ENCODE results near the gene MPP7.

The MPP7 gene

GRCh38 chr10:28295336-28295735, 7.5 kb downstream of the MPP7 start:
- DNase-seq (ENCODE audit: low spot score in 2 of 2) (no peak), ATAC-seq (ENCODE audit: low read depth) (no peak)
- no peak overlapping the region for H3K4me3 Mint-ChIP-seq
- no peaks in the 10 kb centered on the region for H3K27me3 Mint-ChIP-seq
- no peaks in the 10 kb centered on the region for H3K9me3 Mint-ChIP-seq
- H3K36me3 Mint-ChIP-seq = peaks cover 5% of the 10 kb centered on the region
- peaks cover 11% of the 10 kb centered on the region for H3K4me1 Mint-ChIP-seq
- H3K27ac Mint-ChIP-seq = no peak overlapping the region

- no peaks in the 10 kb centered on the region for H3K27me3 Mint-ChIP-seq
- H3K9me3 Mint-ChIP-seq = no peaks in the 10 kb centered on the region
- ATAC-seq (ENCODE audit: low read depth) (no peak), DNase-seq (ENCODE audit: low spot score in 2 of 2) (no peak)
- H3K4me3 Mint-ChIP-seq = no peak overlapping the region
- no peak overlapping the region for H3K27ac Mint-ChIP-seq
- H3K4me1 Mint-ChIP-seq = peaks cover 11% of the 10 kb centered on the region
- peaks cover 5% of the 10 kb centered on the region for H3K36me3 Mint-ChIP-seq
Measured at GRCh38 chr10:28294809-28295208, 8.1 kb downstream of the MPP7 start.

DNA sequence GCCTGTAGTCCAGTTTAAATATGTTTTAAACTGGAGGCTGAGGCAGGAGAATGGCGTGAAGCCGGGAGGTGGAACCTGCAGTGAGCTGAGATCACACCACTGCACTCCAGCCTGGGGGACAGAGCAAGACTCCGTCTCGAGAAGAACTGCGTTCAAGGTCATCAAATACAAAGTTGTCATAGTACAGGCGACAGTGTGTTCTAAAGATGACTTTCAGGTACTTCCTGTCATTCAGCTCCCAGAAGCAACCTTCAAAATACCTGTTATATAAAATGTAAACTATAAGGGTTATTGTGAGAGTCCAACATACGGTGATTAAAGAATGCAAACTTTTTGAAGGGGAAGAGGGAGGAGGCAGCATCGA, 8.7 kb downstream of the MPP7 start:
- H3K4me1 Mint-ChIP-seq = peaks cover 8% of the 10 kb centered on the region
- no peak for DNase-seq (ENCODE audit: low spot score in 2 of 2)

DNA sequence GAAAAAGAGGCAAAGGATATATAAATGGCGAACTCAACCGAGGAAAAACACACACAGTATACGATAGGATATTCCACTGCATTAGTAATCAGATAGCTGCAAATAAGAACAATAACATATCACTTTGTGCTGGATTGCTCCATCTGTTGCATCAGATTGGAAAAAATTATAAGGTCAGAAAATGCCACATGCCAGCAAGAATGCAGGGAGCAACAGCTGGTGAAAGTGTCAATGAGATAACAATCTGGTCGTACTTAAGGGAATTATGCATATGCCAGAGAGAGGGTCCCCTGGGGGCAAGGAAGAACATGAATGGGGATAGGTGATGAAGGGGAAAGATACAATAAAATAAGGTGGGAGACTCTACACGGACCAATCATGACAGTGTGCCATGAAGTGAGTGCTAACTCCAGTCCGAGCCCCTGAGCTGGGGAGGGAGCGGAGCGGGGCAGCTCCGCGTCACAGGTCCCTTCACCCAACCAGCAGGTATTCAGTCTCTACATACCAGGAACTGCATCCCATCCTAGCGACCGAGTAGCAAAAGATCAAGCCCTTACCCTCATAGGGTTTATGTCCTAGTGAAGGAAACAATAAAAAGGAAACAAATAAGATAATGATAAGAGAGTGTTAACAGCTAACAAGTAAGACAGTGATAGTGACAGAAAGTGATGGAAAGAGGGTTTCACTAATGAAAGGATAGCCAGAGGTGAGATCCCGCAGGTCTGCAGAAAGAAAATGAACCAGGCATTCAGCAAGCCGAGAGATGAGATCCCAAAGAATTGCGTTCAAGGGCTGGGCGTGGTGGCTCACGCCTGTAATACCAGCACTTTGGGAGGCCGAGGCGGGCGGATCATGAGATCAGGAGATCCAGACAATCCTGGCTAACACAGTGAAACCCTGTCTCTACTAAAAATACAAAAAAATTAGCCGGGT, 9.4 kb downstream of the MPP7 start:
- Mint-ChIP-seq H3K4me1 (peaks cover 4% of the 10 kb centered on the region), H3K27ac (no peak overlapping the region), H3K36me3 (peaks cover 5% of the 10 kb centered on the region), H3K9me3 (no peaks in the 10 kb centered on the region), H3K27me3 (no peaks in the 10 kb centered on the region), H3K4me3 (no peak overlapping the region)
- DNase-seq (ENCODE audit: low spot score in 2 of 2) (no peak), ATAC-seq (ENCODE audit: low read depth) (no peak)

More for the DNA sequence above, 8.7 kb downstream of the MPP7 start:
- no peak overlapping the region for H3K27ac Mint-ChIP-seq
- H3K4me3 Mint-ChIP-seq = no peak overlapping the region
- peaks cover 5% of the 10 kb centered on the region for H3K36me3 Mint-ChIP-seq
- no peaks in the 10 kb centered on the region for H3K9me3 Mint-ChIP-seq
- no peaks in the 10 kb centered on the region for H3K27me3 Mint-ChIP-seq
- no peak for ATAC-seq (ENCODE audit: low read depth)

GRCh38 chr10:28291881-28292297, 11.0 kb downstream of the MPP7 start:
- peaks cover 4% of the 10 kb centered on the region for H3K4me1 Mint-ChIP-seq
- ATAC-seq (ENCODE audit: low read depth) (no peak), DNase-seq (ENCODE audit: low spot score in 2 of 2) (no peak)
- H3K4me3 Mint-ChIP-seq = no peak overlapping the region
- H3K36me3 Mint-ChIP-seq = peaks cover 5% of the 10 kb centered on the region
- H3K27me3 Mint-ChIP-seq = no peaks in the 10 kb centered on the region
- no peaks in the 10 kb centered on the region for H3K9me3 Mint-ChIP-seq
- H3K27ac Mint-ChIP-seq = no peak overlapping the region

DNA sequence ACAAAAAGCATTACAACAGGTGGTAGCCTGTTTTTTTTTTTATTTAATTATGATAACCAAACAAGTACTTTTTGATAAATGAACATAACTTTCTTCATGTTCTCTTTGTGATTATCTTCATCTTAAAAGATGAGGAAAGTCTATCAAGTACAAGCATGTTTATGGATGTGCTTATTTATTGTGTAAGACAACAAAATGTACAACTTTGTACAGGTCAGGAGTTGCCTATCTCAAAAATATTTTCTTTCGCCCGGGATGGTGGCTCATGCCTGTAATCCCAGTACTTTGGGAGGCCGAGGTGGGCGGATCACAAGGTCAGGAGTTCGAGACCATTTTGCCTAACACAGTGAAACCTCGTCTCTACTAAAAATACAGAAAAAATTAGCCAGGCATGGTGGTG, 17.0 kb downstream of the MPP7 start:
- H3K4me3 Mint-ChIP-seq = no peak overlapping the region
- no peaks in the 10 kb centered on the region for H3K9me3 Mint-ChIP-seq
- H3K27me3 Mint-ChIP-seq = no peaks in the 10 kb centered on the region
- DNase-seq (ENCODE audit: low spot score in 2 of 2) = no peak
- ATAC-seq (ENCODE audit: low read depth) = no peak
- H3K4me1 Mint-ChIP-seq = peaks cover 9% of the 10 kb centered on the region
- no peaks in the 10 kb centered on the region for H3K36me3 Mint-ChIP-seq
- no peak overlapping the region for H3K27ac Mint-ChIP-seq

GRCh38 chr10:28284126-28284525, 18.7 kb downstream of the MPP7 start:
- Mint-ChIP-seq H3K27ac (no peak overlapping the region), H3K9me3 (no peaks in the 10 kb centered on the region), H3K36me3 (no peaks in the 10 kb centered on the region), H3K27me3 (no peaks in the 10 kb centered on the region), H3K4me1 (peaks cover 9% of the 10 kb centered on the region), H3K4me3 (no peak overlapping the region)
- no peak for DNase-seq (ENCODE audit: low spot score in 2 of 2)
- ATAC-seq (ENCODE audit: low read depth) = no peak

DNA sequence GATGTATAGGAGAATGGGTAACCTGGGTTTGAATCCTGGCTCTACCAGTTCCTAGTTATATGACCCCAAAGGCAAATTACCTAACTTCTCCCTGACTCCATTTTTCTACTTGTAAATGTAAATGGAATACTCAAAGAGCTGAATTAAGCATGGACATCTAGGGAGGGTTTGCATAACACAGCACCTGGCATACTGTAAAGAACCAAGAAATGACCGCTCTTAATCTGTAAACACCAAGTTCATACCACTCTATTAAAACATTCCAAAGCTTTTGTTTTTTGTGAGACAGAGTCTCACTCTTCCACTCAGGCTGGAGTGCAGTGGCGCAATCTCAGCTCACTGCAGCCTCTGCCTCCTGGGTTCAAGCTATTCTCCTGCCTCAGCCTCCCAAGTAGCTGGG, 19.6 kb downstream of the MPP7 start:
- Mint-ChIP-seq H3K36me3 (no peaks in the 10 kb centered on the region), H3K27ac (no peak overlapping the region), H3K27me3 (no peaks in the 10 kb centered on the region), H3K9me3 (no peaks in the 10 kb centered on the region), H3K4me1 (peaks cover 9% of the 10 kb centered on the region), H3K4me3 (no peak overlapping the region)
- no peak for ATAC-seq (ENCODE audit: low read depth)
- no peak for DNase-seq (ENCODE audit: low spot score in 2 of 2)

- H3K4me3 Mint-ChIP-seq = no peak overlapping the region
- H3K9me3 Mint-ChIP-seq = no peaks in the 10 kb centered on the region
- H3K27ac Mint-ChIP-seq = peak overlapping the region; percentile 65
- DNase-seq (ENCODE audit: low spot score in 2 of 2) (no peak), ATAC-seq (ENCODE audit: low read depth) (no peak)
- H3K4me1 Mint-ChIP-seq = peaks cover 9% of the 10 kb centered on the region
- no peaks in the 10 kb centered on the region for H3K27me3 Mint-ChIP-seq
- no peaks in the 10 kb centered on the region for H3K36me3 Mint-ChIP-seq
Measured at GRCh38 chr10:28282336-28282735, 20.5 kb downstream of the MPP7 start.

DNA sequence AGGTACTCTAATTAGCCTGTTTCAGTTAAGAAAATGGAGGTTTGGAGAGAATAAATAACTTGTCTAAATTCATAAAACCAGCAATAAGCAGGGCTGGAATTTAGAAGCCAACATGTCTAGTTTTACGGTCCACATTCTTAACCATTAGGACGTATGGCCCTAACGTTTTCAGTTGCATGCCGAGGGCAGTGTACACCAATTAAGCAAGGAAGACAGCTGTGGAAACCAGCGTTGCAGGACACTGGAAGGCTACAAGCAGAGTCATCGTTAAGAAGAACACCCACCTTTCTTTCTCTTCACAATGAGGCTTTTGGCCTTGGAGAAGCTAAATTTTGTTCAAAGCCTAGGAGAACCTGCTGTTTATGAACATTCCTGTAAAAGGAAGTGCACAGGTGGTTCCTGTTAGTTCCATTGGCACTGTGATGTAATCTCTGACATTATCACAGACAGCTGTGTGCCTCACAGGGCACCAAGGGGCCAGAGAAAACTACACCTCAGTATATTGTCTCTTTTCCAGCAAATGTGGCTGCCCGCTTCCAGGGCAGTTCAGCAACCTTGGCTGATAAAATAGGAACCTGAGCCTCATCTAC, 21.0 kb downstream of the MPP7 start:
- Mint-ChIP-seq H3K27me3 (no peaks in the 10 kb centered on the region), H3K4me3 (no peak overlapping the region), H3K36me3 (no peaks in the 10 kb centered on the region), H3K9me3 (no peaks in the 10 kb centered on the region), H3K27ac (peak overlapping the region; percentile 65), H3K4me1 (peaks cover 9% of the 10 kb centered on the region)
- DNase-seq (ENCODE audit: low spot score in 2 of 2) = no peak
- no peak for ATAC-seq (ENCODE audit: low read depth)

- no peak overlapping the region for H3K27ac Mint-ChIP-seq
- DNase-seq (ENCODE audit: low spot score in 2 of 2) = no peak
- no peaks in the 10 kb centered on the region for H3K36me3 Mint-ChIP-seq
- no peaks in the 10 kb centered on the region for H3K27me3 Mint-ChIP-seq
- H3K4me1 Mint-ChIP-seq = peaks cover 9% of the 10 kb centered on the region
- no peak for ATAC-seq (ENCODE audit: low read depth)
- H3K9me3 Mint-ChIP-seq = no peaks in the 10 kb centered on the region
- H3K4me3 Mint-ChIP-seq = no peak overlapping the region
Measured at GRCh38 chr10:28280652-28281051, 22.2 kb downstream of the MPP7 start.

DNA sequence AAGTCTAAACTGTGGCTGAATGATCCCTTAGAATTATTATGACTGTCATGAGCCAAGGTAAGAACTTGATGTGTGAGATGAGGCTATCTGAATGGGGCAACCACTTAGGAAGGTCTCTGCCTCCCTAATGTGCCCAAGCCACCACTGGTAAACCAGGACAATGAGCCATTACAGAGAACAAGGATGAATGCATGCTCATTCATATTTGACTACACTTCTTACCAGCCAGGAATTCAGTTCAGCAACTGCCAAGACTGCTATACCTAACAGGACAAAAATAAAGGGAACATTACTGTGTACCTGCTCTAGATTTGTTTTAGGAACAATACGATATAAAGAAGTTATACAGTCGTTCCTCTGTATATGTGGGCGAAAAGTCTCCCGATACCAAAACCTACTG, 23.0 kb downstream of the MPP7 start:
- no peaks in the 10 kb centered on the region for H3K27me3 Mint-ChIP-seq
- peaks cover 9% of the 10 kb centered on the region for H3K4me1 Mint-ChIP-seq
- H3K9me3 Mint-ChIP-seq = no peaks in the 10 kb centered on the region
- DNase-seq (ENCODE audit: low spot score in 2 of 2) (no peak), ATAC-seq (ENCODE audit: low read depth) (no peak)
- H3K36me3 Mint-ChIP-seq = no peaks in the 10 kb centered on the region
- no peak overlapping the region for H3K27ac Mint-ChIP-seq
- H3K4me3 Mint-ChIP-seq = no peak overlapping the region

DNA sequence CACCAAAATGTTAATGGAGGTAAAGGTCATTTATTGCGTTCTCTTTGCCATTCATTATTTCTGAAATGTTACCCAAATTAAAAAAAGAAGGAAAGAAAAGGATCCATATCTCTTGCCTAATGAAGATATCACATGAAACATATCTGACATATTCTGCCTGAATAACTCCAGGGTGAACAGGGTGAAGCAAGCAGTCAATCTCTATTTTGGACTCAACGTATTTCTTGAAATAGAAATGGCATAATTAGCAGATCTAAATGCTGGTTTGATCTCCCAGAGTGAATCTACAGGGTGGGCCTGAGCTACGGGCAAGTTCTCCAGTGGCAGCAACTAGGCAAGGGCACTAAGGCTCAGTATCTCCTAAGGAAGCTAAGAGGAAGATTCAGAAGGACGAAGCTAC, 24.0 kb downstream of the MPP7 start:
- no peaks in the 10 kb centered on the region for H3K9me3 Mint-ChIP-seq
- ATAC-seq (ENCODE audit: low read depth) (no peak), DNase-seq (ENCODE audit: low spot score in 2 of 2) (no peak)
- H3K4me3 Mint-ChIP-seq = no peak overlapping the region
- H3K27ac Mint-ChIP-seq = no peak overlapping the region
- no peaks in the 10 kb centered on the region for H3K36me3 Mint-ChIP-seq
- peaks cover 9% of the 10 kb centered on the region for H3K4me1 Mint-ChIP-seq
- no peaks in the 10 kb centered on the region for H3K27me3 Mint-ChIP-seq

GRCh38 chr10:28276384-28276783, 26.5 kb downstream of the MPP7 start:
- no peaks in the 10 kb centered on the region for H3K27me3 Mint-ChIP-seq
- H3K4me3 Mint-ChIP-seq = no peak overlapping the region
- no peaks in the 10 kb centered on the region for H3K4me1 Mint-ChIP-seq
- no peaks in the 10 kb centered on the region for H3K9me3 Mint-ChIP-seq
- DNase-seq (ENCODE audit: low spot score in 2 of 2) (no peak), ATAC-seq (ENCODE audit: low read depth) (no peak)
- no peak overlapping the region for H3K27ac Mint-ChIP-seq
- H3K36me3 Mint-ChIP-seq = no peaks in the 10 kb centered on the region

DNA sequence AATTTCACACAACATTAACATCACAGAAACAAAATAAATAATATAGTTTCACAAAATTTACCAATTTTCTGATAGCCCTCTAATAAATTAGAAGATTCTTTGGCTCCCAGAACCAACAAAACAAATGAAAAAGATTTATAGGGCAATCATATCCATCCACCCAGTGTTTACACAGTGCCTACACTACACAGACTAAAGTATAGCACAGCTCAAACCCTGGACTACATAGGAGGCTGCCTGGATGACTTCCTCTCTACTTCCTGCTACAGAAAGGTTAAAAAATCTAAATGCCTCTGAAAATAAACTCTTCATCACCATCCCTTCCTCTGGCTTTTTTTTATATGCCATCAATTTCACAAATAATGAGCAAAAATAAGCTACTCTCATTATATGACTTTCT, 28.4 kb downstream of the MPP7 start:
- no peak overlapping the region for H3K27ac Mint-ChIP-seq
- no peaks in the 10 kb centered on the region for H3K9me3 Mint-ChIP-seq
- no peaks in the 10 kb centered on the region for H3K36me3 Mint-ChIP-seq
- DNase-seq (ENCODE audit: low spot score in 2 of 2) = no peak
- no peak overlapping the region for H3K4me3 Mint-ChIP-seq
- ATAC-seq (ENCODE audit: low read depth) = no peak
- no peaks in the 10 kb centered on the region for H3K4me1 Mint-ChIP-seq
- no peaks in the 10 kb centered on the region for H3K27me3 Mint-ChIP-seq
